Neutrophil (primary cell): ENCODE data around the gene U2AF1L4.

ENCODE experiments used
- H3K27ac ChIP-seq: fragments of 200-600 bp; sonication (generic); 2 replicates; pipeline ENCODE4 v1.5.1; 2016; ENCODE audit warnings: mild to moderate bottlenecking, moderate library complexity
- H3K27me3 ChIP-seq: fragments of 200-600 bp; sonication (generic); 2 replicates; pipeline ENCODE4 v1.6.0; 2016; ENCODE audit warnings: mild to moderate bottlenecking
- H3K36me3 ChIP-seq: fragments of 200-600 bp; sonication (generic); 2 replicates; pipeline ENCODE4 v1.5.1; 2017
- H3K4me1 ChIP-seq, 2 experiments: fragments of 200-600 bp in 1 of 2; sonication (generic) in 1 of 2; 1 replicate in 1 of 2; 2 replicates in 1 of 2; pipeline versions ENCODE4 v1.5.1 to v1.6.1; 2013 to 2016; ENCODE audit warnings: low read depth in 1 of 2, low read length in 1 of 2, mild to moderate bottlenecking in 1 of 2, moderate library complexity in 1 of 2; ENCODE audit not compliant: control insufficient read depth in 1 of 2, insufficient read depth in 1 of 2
- H3K4me3 ChIP-seq, 2 experiments: fragments of 200-600 bp in 1 of 2; sonication (generic) in 1 of 2; 1 replicate in 1 of 2; 2 replicates in 1 of 2; pipeline ENCODE4 v1.5.1; 2013 to 2016; ENCODE audit warnings: low read depth in 1 of 2, low read length in 1 of 2, mild to moderate bottlenecking in 1 of 2, moderate library complexity in 1 of 2
- H3K9me3 ChIP-seq: fragments of 200-600 bp; sonication (generic); 2 replicates; pipeline ENCODE4 v1.5.1; 2016
- CTCF ChIP-seq: fragments of 200-600 bp; sonication (generic); IDR thresholded peaks from 2 replicates; pipeline ENCODE4 v1.5.1; 2016; ENCODE audit warnings: antibody characterized with exemption

The U2AF1L4 gene

GRCh38 chr19:35745328-35746086 lies at the start of gene U2AF1L4, which contains the start of gene PSENEN:
Gene U2AF1L4, minus strand, starts transcription at chr19:35745418. Its CDS starts 27 bp downstream, at chr19:35745391.
Gene PSENEN, plus strand, starts transcription at chr19:35745651. Its CDS starts 280 bp downstream, at chr19:35745931.
- TF ChIP-seq CTCF = peak; percentile 72
- Histone ChIP-seq H3K4me1 (peaks cover 68 to 76% of the 10 kb centered on the region in 2 experiments), H3K9me3 (no peaks in the 10 kb centered on the region), H3K36me3 (no peaks in the 10 kb centered on the region), H3K27me3 (no peaks in the 10 kb centered on the region), H3K4me3 (peak within 1 kb of the TSS; percentile 74 to 83), H3K27ac (peak within 1 kb of the TSS; percentile 96)

- Histone ChIP-seq H3K36me3 (peaks cover 4% of the 10 kb centered on the region), H3K4me3 (no peak overlapping the region), H3K4me1 (peaks cover 5 to 8% of the 10 kb centered on the region in 2 experiments), H3K27me3 (peaks cover 41% of the 10 kb centered on the region), H3K9me3 (no peaks in the 10 kb centered on the region), H3K27ac (no peak overlapping the region)
- TF ChIP-seq CTCF = no peak
These were observed 48.4 kb upstream of the U2AF1L4 start for GRCh38 chr19:35793381-35794165.

GRCh38 chr19:35792888-35793287 lies 47.7 kb upstream of the U2AF1L4 start:
- Histone ChIP-seq H3K27me3 (peaks cover 34% of the 10 kb centered on the region), H3K27ac (no peak overlapping the region), H3K9me3 (no peaks in the 10 kb centered on the region), H3K36me3 (peaks cover 7% of the 10 kb centered on the region), H3K4me3 (no peak overlapping the region), H3K4me1 (peaks cover 3 to 6% of the 10 kb centered on the region in 2 experiments)
- TF ChIP-seq CTCF = no peak

GRCh38 chr19:35792312-35792711 lies 47.1 kb upstream of the U2AF1L4 start:
- no peak for TF ChIP-seq CTCF
- H3K27me3 ChIP-seq = peaks cover 28% of the 10 kb centered on the region

GRCh38 chr19:35791814-35792279 lies 46.6 kb upstream of the U2AF1L4 start:
- Histone ChIP-seq H3K4me3 (no peak overlapping the region), H3K27me3 (peaks cover 24% of the 10 kb centered on the region), H3K4me1 (no peaks in the 10 kb centered on the region), H3K27ac (no peak overlapping the region), H3K9me3 (no peaks in the 10 kb centered on the region), H3K36me3 (peaks cover 18% of the 10 kb centered on the region)
- TF ChIP-seq CTCF = no peak

More at GRCh38 chr19:35792312-35792711, 47.1 kb upstream of the U2AF1L4 start:
- no peaks in the 10 kb centered on the region for H3K9me3 ChIP-seq
- peaks cover 13% of the 10 kb centered on the region for H3K36me3 ChIP-seq
- no peak overlapping the region for H3K4me3 ChIP-seq
- H3K4me1 ChIP-seq = no peaks in the 10 kb centered on the region
- no peak overlapping the region for H3K27ac ChIP-seq
